NCI-H2171 treated with DMSO at 0.1 percent for 48 hours (cell line): ENCODE data around the gene TRAPPC2L.

ENCODE experiments used
- DNase-seq: peaks from one replicate; lab custom pipeline; 2025; lab: John Stamatoyannopoulos, UW

The TRAPPC2L gene

GRCh38 chr16:88856828-88857727, at the start of gene TRAPPC2L, which contains the start of gene GALNS:
Gene TRAPPC2L (plus strand): TSS chr16:88857127. CDS start chr16:88857151, 24 bp downstream.
Gene GALNS (minus strand): TSS chr16:88856947. CDS start chr16:88856877, 70 bp downstream.
- DNase-seq = peak; percentile 89

DNA sequence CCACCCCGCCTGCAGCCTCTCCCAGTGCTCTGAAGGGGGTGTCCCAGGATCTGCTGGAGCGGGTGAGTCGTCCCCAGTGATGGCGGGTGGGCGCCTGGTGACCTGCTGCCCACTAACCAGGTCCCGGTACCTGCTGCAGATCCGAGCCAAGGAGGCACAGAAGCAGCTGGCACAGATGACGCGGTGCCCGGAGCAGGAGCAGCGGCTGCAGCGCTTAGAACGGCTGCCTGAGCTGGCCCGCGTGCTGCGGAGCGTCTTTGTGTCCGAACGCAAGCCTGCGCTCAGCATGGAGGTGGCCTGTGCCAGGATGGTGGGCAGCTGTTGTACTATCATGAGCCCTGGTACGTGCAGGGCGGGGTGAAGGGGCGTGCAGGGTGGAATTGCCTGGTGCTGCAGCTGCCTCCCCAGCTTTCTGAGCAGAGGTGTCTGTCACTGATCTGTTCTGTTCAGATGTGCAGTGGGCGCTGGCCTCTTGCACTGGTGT, 49.7 kb upstream of the TRAPPC2L start:
- DNase-seq = no peak

GRCh38 chr16:88807626-88808453, 49.1 kb upstream of the TRAPPC2L start:
- DNase-seq = no peak

DNA sequence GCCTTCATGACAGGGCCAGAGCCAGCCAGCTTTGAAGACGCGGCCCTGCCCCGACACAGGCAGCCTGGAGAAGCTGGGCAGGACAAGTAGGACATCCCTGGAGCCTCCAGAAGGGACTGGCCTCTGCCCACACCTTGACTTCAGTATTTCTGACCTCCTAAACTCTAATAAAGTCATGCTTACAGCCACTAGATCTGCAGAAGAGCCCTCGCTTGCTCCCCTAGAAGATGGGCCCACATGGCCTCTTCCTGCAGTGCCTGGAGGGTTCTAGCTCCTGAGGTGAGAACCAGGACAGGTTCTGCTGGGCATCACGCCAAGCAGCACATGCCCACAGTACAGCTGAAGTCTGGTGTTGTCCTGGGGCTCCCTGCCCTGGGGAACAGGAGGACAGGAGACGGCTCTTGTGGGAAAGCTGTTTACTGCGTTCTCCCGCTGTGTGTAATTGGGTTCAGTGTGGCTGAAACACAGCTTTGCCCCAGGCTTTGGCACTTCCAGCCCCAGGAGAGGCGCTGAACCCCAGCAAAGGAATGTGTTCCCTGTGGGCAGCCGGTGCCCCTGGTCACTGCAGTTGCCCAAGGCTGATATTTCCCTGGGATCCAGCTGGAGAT, 47.8 kb upstream of the TRAPPC2L start:
- no peak for DNase-seq

- no peak for DNase-seq
These were observed 47.2 kb upstream of the TRAPPC2L start for GRCh38 chr16:88809676-88810165.

GRCh38 chr16:88810166-88810911, 46.6 kb upstream of the TRAPPC2L start:
- DNase-seq = no peak

GRCh38 chr16:88810912-88811768, 45.8 kb upstream of the TRAPPC2L start:
- peak; percentile 62 for DNase-seq

- DNase-seq = peak; percentile 80
These were observed 45.0 kb upstream of the TRAPPC2L start, which contains the start of gene APRT for GRCh38 chr16:88811769-88812512. Gene APRT (minus strand): TSS chr16:88811928. CDS start chr16:88811899, 29 bp downstream.

GRCh38 chr16:88812513-88813268, 44.2 kb upstream of the TRAPPC2L start:
- DNase-seq = no peak

DNA sequence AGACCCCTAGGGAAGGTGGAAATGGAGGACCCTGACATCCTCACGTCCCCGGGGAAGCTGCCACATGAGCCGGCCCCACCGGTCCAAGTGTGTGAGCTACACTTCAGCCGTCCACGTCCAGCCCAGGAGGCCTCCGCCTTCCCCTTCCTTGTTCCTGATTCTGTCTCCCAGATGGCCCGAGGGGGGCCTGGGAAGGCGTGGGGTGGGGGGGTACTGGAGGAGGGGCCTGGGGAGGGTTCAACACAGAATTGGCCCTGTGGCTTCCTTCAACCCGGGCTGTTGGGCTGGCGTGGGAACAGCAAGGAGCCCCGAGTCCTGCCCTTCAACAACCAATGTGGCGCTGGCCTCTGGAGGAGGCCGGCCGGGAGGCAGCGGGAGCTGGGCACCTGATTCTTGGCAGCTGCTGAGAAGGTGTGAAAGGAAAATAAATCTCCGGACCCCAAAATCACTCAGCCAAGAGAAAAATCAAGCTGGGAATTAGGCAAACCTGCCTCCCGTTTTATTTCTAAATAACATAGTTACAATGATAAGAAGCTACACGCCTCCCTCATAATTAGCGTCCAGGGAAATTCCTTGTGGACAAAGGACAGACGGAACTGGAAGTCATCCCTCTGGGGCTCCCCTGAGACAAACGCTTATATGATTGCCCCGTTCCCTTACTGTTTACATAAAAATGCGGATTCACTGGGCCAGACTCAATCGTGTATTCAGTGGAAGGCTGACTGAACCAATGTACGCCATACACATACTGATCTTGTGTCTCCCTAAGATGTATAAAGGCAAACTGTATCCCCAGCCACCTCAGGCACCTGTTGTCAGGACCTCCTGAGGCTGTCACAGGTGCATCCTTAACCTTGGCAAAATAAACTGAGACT, 43.4 kb upstream of the TRAPPC2L start:
- peak; percentile 3 for DNase-seq

- DNase-seq = no peak
These were observed 42.8 kb upstream of the TRAPPC2L start for GRCh38 chr16:88814144-88814502.

DNA sequence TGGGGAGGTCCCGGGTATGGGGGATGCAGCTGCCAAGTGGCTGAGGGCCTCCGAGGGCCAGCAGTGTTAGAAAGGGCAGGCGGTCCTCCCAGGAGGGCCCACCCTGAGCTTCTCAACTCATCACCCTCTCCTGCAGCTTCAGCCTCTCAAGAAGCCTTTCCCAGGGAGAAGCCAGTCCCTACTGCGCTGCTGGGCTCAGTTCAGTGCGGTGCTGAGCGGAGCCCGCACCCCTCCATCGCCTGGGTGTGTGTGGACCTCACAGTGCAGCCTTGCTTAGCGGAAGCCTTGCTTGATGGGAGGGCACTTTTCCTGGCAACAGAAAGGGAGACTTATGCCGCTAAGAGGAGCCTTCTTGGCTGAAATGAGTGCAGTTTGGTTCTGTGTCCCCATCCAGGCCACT, 41.7 kb upstream of the TRAPPC2L start:
- no peak for DNase-seq

DNA sequence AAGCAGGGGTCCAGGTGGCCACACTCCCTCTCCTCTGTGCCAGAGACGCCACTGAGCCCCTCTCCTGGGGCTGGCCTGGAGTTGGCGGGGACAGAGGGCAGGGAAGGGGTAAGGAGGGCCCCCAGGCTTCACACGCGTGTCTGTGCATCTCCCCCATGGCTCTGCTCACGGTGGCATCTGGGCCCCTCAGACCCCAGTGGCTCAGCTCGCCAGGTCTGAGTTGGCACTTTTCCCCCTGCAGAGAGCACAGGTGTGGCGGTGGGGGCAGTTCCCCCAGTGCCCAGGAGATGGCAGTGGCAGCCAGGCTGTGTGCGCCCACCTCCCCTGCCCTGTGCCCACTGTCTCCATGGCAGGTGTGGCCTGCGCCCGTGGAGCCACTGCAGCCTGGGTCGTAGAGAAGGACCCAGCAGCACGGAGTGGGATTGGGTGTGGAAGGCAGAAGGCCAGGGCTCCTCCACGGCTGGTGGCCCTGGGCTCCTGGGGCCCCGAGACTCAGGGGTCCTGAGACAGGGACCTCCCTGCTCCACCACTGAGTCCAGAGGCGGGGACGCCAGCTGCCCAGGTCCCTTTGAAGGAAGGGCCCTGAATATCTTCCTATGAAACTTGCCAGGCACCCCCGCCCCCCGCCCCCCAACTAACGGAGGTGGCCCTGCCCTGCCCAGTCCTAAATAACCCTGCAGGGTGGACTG, 40.9 kb upstream of the TRAPPC2L start:
- peak; percentile 61 for DNase-seq

GRCh38 chr16:88816736-88817535, 40.0 kb upstream of the TRAPPC2L start:
- no peak for DNase-seq

DNA sequence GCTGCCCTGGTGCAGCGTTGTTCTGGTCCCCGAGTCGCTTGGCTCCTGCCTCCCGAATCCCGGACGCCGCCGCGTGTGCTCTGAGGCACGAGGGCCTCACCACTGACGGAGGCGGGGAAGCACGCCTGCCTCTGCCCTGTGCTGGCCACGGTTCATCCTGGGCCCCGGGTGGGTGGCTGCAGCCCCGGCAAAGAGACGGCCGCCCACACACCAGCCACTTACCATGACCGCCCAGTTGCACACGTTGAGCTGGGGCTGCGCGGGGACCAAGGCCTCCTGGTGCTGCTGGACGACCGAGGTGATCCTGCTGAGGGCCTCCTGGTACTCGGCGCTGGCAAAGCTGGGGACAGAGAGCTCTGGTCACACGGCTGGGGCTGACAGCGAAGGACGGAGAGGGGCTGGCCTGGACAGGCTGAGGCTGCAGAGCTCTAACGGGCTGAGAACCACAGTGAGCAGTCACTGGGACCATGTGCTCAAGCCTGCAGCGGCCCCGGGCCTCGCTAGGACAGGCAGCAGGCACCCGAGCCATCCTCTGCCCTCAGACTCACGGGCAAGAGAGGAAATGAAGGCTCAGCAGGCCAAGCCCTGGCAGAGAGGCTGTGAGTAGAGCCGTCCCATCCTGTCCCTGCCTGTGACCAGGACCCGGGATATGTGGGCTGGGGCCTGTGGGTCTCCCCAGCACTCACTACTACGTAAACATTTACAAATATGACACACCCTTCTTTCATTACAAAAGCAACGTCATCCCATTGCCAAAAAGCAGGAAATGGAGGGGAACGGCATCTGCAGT, 38.9 kb upstream of the TRAPPC2L start:
- DNase-seq = no peak

DNA sequence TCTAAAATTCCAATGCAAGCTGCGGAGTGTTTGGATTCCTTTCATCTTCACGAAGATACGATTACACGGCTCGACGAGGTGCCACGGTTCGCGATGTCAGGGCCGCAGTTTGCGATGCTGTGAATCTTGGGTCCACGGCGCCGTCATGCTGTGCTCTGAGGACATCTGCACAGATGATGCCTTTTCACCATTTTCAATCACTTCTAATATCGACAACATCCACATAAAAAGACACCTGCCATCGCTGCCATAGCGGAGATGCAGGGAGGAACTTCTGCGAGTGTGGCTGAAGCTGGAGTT, 38.4 kb upstream of the TRAPPC2L start:
- no peak for DNase-seq
